ENCODE results near the gene MTHFR.

Gene MTHFR

DNA sequence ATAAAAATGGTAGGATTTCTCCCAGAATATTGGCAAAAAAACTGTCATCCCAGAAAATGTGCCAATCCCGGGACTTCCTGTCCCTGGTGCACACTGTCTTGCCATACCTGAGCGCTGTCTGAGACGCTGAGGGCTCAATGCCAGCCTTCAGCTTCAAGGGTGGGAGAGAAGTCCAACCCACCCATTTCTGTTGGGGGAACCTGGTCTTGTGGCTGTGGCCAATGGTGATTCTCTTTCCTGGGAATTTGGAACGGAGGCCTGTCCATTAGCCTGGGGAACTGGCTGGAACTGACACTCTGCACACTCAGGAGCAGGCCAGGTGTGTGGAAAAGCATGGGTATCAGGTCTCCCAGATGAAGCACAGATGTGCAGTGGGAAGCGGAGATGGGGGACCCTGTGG, 6.7 kb downstream of the MTHFR start:
- in situ Hi-C loops (cut with HindIII; ENCODE audit: low sequenced_read_pairs), result loop anchor here (10.0 kb wide), 1 partner anchor 134 kb away; the partner anchor contains the start of gene FBXO6

DNA sequence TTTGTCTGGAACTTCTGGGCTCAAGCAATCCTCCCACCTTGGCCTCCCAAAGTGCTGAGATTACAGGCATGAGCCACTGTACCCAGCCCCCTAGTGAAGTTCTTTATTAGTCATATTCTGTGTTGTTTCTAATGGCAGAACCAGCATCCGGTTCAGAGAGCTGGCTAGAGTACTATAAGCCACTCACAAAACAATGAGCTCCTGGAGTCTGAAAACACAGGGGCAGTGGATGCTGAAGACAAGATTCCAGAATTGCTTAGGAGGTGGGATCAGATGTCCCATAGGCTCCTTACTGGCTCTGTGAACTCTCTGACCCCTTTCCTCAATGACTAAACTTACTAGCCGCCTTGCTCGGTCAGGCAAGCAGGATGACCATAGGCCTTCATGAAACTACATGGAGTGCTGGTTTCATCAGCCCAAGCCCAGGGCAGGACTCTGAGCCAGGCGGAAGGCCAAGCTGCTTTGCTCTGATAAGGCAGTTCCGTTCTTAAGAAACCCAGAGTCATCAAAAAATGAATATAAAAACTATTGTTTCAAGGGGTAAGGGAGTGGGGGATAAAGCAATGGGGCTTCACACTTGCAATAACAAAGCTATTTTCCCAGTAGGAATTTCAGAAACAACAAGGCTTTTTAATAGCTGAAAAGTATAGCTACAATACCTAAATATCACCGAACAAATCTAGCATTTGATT, 8.1 kb downstream of the MTHFR start:
- in situ Hi-C loops (cut with HindIII; ENCODE audit: low sequenced_read_pairs), result loop anchor here (10.0 kb wide), 1 partner anchor 133 kb away; the partner anchor contains the start of gene FBXO6

DNA sequence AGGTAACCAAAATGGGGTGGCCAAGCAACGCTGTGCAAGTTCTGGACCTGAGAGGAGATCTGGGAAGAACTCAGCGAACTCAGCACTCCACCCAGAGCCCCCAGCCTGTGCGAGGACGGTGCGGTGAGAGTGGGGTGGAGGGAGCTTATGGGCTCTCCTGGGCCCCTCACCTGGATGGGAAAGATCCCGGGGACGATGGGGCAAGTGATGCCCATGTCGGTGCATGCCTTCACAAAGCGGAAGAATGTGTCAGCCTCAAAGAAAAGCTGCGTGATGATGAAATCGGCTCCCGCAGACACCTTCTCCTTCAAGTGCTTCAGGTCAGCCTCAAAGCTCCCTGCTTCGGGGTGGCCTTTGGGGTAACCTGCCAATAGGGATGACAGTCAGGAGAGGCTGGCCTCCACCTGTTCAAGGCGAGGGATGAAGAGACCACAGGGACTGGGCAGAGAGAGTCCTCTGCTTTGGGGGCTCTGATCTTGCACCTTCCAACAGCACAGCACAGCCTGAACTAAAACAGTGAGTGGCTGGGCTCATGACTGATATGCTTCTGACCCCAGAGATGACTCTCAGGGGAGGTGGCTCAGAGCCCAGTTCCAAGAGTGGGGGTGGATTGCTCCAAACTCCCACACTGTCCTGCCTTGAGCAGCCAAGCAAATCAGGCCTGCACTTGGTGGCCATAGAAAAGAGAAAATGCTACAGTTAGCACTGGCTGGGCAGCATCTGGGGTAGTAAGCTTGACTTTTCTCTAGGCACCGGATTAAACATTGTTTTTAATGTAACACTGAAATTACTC, 9.5 kb downstream of the MTHFR start:
- in situ Hi-C loops (cut with HindIII; ENCODE audit: low sequenced_read_pairs), result loop anchor here (10.0 kb wide), 1 partner anchor 131 kb away; the partner anchor contains the start of gene FBXO6

DNA sequence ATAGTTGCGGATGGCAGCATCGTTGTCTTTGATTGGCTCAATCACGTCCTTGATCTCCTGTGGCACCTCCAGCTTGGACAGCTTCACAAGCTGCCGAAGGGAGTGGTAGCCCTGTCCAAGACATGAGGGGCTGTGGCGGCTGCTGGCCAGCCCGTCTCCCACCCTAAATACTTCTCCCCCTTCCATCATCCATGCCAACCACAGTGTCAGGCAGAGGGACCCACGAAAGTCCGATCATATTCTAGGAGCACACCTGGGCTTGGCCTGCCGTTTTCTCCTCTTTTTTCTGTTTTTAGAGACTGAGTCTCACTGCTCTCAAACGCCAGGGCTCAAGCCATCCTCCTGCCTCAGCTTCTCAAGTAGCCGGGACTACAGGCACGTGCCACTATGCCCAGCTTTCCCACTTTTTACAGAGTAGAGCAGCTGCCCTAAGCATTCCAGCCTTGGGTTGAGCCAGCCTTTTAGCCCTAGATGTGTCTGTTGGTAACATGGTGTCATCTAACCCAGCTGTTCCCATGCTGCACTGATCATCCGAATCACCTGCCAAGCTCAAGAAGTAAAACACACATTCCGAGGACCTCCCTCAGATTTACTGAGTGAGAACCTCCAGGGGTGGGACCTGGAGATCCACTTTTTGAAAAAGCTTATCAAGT, 10.4 kb downstream of the MTHFR start:
- in situ Hi-C loops (cut with HindIII; ENCODE audit: low sequenced_read_pairs), result loop anchor here (10.0 kb wide), 1 partner anchor 131 kb away; the partner anchor contains the start of gene FBXO6

DNA sequence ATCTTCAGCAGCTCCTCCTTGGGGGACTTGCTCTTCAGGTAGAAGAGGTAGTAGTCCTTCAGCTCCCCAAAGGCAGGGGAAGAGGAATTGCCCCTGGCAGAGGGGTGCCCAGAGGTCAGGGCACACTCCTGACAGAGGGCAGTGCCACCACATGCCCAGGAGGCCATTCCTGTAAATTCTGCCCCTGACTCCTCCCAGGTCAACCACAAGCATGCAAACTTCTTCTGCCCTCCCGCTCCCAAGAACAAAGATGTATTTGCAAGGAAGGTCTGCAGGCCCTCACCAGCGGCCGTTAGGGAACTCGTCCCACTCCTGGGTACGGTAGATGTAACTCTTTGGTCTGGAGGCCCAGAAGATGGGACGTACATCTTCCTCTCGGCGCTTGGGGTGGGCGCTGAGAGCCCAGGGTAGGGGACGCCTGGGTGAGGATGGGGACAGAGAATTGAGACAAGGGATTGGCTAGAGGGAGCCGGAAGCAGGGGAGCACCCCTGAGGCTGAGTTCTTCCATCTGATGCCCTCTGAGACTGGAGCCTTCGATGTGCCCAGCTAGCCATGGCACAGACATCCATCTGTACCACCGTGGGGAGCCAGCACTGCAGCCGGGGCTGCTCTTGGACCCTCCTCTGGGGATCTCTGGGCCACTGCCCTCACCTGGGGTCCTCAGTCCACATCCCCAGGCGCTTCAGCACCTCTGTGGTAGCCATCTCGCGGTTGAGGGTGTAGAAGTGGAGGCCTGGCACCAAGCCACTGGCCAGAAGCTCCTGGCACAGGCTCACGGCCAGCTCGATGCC, 11.1 kb downstream of the MTHFR start:
- in situ Hi-C loops (cut with HindIII; ENCODE audit: low sequenced_read_pairs), result loop anchor here (10.0 kb wide), 1 partner anchor 130 kb away; the partner anchor contains the start of gene FBXO6

DNA sequence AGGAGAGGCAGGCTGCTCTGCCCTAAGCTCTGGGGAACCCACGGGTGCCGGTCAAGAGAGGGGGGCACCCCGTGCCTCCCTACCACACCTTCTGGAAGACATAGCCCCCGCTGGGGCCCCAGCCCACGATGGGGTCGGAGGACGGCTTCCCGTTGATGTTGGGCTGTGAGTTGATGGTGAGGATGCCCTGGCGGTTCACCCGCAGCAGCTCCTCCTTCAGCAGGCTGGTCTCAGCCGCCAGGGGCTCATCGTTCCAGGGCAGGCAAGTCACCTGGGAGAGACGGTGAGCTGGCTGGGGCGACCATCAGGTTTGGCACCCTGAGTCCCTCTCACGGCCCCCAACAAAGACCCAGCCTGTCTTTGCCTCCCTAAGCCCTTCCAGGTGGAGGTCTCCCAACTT, 11.9 kb downstream of the MTHFR start:
- in situ Hi-C loops (cut with HindIII; ENCODE audit: low sequenced_read_pairs), result loop anchor here (10.0 kb wide), 1 partner anchor 129 kb away; the partner anchor contains the start of gene FBXO6

DNA sequence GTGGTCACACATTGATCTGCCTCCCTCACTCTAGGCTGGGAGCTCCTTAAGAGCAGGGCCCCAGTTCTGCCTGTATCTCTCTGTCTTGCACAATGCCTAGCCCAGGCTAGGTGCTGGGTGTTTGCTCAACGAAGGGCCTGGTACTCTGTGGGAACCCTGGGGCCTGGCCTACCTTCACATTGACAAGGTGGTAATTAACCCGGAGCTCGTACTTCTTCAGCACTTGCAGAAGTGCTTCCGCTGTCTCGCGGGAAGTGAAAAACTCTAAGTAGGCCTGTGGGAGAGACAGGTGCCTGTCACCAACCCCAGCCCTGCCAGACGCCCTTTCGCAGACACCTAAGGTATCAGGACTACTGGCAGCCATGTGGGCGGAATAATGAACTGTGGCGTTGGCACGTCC, 13.7 kb downstream of the MTHFR start:
- in situ Hi-C loops (cut with HindIII; ENCODE audit: low sequenced_read_pairs), result loop anchor here (10.0 kb wide), 1 partner anchor 127 kb away; the partner anchor contains the start of gene FBXO6

DNA sequence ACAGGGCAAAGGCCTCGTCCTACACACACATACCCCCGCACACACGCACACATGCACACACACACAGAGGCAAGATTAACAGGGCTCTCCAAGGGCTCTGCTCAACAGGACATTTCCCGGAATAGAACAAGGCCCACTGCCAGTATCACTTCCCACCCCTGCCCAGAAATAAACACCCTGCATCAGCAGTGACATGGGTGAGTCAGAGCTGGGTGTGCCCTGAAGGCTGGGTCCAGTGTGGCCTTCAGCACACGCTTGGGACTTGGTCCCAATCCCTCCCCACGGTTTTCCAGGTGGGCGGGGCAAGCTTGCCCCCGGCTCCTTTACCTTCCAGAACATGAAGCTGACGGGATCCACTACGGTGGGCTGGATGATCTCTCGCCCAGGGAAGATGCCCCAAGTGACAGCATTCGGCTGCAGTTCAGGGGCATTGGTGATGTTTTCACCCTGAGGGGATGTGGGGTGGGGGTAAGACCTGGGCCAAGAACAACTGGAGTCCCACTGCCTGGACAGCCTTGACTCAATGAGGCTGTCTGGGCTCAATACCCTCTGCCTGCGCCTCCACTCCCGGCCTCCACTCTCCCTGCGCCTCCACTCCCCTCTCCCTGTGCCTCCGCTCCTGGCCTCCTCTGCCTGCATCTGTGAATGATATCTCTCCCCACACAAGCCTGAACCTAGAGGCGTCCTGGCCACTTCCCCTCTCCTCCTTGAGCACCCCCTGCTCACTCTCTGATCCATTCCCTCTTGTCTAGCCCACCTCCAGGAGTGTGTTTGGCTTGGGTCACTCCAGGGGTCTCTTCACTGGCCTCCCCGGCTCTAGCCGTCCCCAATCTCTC, 14.7 kb downstream of the MTHFR start:
- in situ Hi-C loops (cut with HindIII; ENCODE audit: low sequenced_read_pairs), result loop anchor here (10.0 kb wide), 1 partner anchor 126 kb away; the partner anchor contains the start of gene FBXO6

DNA sequence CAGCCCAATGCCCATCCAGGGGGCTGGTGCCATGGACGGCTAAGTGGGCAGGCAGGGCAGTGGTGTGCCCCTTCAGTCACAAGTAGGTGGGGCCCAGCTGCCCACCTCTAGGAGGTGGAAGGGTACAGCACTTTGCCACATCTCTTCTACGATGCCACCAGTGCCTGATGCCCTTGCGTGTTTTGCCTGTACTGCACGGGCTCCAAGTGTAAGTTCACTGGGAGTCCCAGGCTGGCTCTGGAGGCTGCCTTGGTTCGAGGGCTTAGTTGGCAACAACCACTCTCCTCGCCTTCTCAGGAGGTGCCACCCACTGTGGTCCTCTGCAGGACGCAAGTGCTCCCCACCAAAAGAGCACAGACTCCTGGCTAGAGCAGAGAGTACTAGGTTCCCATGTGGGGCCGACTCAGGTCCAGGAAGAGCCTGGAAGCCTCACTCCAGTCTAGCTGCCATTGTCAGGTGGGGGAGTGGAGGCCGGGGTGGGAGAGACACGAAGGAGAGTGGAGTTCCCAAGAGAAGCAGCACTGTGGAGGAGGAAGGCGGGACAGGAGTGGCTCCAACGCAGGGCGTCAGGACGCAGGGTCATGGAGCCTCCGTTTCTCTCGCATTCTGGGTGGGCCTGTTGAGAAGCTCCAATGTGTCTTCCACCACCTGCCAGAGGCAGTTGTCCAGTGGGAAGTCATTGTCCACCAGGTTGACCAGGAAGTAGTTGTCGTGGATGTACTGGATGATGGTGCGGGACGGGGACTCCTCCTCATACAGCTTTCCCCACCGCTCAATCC, 15.5 kb downstream of the MTHFR start:
- in situ Hi-C loops (cut with HindIII; ENCODE audit: low sequenced_read_pairs), result loop anchor here (10.0 kb wide), 1 partner anchor 125 kb away; the partner anchor contains the start of gene FBXO6

DNA sequence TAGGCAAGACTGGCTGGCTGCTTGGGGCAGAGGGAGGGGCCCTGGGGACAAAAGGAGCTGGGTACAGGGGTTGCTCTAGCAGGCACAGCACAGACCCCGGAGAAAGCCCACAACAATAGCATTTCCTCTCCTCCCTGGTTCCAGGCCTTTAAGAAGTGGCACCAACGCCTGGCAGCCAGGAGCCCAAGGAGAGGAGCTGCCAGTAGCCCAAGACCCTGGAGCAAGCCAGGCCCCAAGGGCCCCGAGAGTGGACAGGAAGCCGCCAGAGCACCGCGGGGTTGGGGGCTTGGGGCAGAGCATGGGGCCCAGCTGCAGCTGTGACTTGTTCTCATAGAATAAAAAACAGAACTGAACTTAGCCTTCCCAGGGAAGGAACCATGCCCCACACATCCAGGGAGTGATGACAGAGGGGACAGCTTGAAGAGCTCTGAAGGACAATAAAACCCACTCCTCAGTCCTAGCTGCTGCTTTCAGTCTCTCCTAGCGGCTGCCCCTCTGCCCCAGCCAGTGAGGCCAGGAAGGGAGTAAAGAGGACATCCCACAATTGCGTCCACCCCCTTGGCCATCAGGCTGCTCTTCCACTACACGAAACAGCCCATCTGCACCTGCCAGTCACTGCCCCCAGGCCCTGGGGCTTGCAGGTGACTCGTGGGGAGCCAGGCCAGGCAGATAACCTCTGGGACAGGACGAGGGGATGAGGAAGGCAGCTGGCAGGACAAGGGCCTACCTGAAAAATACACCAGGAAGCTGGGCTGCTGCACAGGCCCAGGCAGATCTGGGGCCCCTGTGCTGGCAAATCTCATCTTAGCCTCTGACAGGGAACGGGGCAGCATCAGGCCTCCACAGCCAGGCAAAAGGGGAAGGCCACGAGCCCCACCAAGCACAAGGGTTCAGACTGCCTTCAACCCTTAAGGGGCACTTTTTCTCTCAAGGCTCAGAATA, 16.4 kb downstream of the MTHFR start:
- in situ Hi-C loops (cut with HindIII; ENCODE audit: low sequenced_read_pairs), result loop anchor here (10.0 kb wide), 1 partner anchor 125 kb away; the partner anchor contains the start of gene FBXO6

DNA sequence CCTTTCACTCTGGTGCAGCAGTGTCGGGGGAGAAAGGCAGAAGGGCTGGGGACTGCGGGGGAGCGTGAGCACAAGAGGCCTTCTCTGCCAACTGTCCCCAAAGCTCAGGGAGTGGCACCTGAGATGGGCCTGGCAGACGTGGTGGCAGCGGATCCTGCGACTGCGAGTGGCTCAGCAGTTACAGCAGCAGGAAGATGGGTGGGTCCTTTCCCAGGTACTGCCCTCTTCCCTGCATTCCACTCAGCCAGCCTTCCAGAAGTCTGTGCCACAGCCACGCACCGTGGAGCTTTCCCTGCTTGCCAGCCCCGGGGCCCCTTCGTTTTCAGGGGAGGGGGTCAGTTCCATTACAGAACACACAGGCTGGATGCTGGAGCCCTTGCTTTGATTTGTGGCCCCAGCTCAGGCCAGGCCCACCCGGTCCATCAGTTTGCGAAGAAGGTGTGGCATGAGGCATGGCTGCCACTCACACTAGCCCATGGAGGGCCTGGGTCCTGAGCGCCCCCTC, 17.2 kb downstream of the MTHFR start:
- in situ Hi-C loops (cut with HindIII; ENCODE audit: low sequenced_read_pairs), result no loop called here

DNA sequence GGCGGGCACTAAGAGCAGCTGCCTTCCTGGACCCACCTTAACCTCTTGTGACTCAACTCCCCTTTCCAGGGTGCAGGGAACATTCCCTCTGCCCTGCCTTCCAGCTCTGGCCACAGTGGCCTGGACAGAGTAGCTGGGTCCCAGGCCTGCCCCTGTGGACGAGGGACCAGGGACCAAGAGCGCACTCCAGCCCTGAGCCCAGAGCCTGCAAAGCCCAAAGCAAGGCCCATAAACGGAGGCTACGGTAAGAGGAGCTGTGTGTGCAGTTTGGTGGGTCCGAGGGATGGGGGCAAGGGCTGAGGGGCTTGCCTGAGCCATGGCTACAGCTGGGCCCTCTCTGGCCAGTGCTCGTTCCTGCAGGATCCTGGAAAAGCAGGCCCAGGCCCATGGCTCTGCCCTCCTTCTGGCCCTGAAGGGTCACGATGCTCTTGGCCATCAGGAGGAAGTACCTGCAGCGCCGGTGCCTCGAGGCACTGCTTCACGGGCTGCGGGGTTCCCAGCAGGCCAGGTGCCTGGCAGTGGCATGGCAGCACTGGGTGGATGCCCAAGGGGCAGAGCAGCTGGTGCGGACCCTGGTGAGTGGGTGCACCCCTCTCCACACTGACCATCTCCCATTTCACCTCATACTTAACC, 17.8 kb downstream of the MTHFR start:
- in situ Hi-C loops (cut with HindIII; ENCODE audit: low sequenced_read_pairs), result no loop called here

DNA sequence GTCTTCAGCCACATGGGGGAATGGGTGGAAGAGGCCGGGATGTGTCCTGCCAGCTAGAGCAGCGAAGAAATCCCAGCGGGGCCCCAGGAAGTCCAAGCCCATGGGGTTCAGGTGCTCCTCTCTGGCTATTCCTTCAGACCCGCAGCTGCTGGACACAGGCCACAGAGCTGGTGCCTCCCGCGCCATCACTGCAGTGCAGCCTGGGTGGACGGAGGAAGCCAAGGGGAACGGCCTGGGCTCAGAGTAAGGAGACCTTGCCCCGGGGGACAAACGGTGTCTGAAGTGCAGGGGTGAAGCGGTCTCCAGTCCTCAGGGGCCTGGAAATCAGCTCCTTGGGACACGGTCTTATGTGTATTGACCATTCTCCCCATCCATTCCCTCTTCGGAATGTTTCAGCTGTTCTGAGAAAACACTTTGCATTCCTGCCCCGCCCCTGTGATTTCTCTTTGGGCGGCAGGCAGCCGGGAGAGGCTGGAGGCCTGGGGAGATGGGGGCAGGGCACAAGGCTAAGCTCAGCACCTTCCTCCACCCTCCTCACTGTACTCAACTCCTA, 18.4 kb downstream of the MTHFR start:
- in situ Hi-C loops (cut with HindIII; ENCODE audit: low sequenced_read_pairs), result no loop called here

DNA sequence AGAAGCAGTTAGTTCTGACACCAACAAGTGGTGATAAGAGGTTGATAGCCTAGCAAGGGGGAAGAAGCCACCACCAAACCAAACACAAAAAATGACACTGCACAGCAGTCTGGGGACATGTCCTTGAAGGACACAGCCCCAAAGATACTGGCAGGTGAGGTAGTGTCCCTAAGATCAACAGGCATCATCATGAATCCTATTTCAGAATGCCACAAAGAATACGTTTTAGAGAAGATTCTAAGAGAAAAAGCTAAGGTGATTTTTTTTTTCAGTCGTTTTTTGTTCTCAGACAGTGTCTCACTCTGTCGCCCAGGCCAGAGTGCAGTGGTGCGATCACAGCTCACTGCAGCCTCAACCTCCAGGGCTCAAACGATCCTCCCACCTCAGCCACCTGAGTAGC, 19.6 kb downstream of the MTHFR start:
- in situ Hi-C loops (cut with HindIII; ENCODE audit: low sequenced_read_pairs), result no loop called here

DNA sequence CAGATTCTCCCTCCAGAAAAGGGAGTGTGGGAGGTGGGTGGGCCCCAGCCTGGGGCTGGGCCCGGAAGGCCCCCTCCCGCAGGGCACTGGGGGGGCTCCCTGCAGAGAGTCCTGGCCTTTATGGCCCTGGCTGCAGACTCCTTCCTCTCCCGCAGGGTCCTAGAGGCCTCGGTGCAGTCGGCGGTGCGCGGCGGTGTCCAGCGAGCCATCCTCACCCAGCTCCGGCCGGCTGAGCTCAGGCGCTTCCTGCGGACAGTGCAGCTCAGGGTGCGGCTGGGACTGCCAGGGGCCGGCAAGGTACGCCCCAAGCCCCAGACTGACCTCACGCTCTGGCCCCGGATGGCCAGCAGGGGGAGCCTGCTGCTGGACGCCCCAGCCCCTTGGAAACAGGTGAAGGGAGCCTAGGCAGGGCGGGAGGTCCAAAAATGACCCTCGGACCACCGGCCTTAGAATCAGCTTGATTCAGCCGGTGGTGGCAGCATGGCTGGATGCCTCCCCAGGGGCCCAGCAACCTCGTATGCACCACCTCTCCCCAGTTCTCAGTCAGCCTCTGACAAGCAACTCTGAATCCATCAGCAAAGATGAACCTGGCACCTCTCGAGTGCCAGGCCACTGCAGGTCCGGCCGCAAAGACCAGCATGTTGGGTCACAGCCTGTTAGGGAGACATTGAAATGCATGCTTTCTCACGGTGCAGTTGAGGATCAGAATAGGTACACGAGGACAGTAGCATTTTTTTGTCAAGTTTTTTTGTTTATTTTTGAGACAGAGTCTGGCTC, 20.6 kb downstream of the MTHFR start:
- in situ Hi-C loops (cut with HindIII; ENCODE audit: low sequenced_read_pairs), result no loop called here

All from endothelial cell of hepatic sinusoid (primary cell).